T-helper 9 cell (primary cell): Measurements from ENCODE around the gene ZNRF4.

Source experiments
- DNase-seq: peaks from one replicate; pipeline ENCODE4 v3.0.0-alpha.2; 2020

The ZNRF4 gene

GRCh38 chr19:5443723-5444122 lies 11.5 kb upstream of the ZNRF4 start:
- no peak for DNase-seq

GRCh38 chr19:5444431-5444830 lies 10.8 kb upstream of the ZNRF4 start:
- DNase-seq = no peak

GRCh38 chr19:5445071-5445470 lies 10.1 kb upstream of the ZNRF4 start:
- no peak for DNase-seq

GRCh38 chr19:5445561-5446055 lies 9.6 kb upstream of the ZNRF4 start:
- DNase-seq = no peak

- no peak for DNase-seq
Observed at GRCh38 chr19:5447700-5448311, 7.4 kb upstream of the ZNRF4 start.

- no peak for DNase-seq
Observed at GRCh38 chr19:5448374-5448773, 6.8 kb upstream of the ZNRF4 start.

- DNase-seq = no peak
Observed at GRCh38 chr19:5450482-5451126, 4.6 kb upstream of the ZNRF4 start.

GRCh38 chr19:5451494-5451893 lies 3.7 kb upstream of the ZNRF4 start:
- DNase-seq = no peak

- DNase-seq = no peak
Observed at GRCh38 chr19:5452594-5453565, 2.3 kb upstream of the ZNRF4 start.

- DNase-seq = no peak
Observed at GRCh38 chr19:5454743-5455142, 474 bp upstream of the ZNRF4 start.

- no peak for DNase-seq
Observed at GRCh38 chr19:5456130-5456840, 1.1 kb downstream of the ZNRF4 start.

GRCh38 chr19:5456841-5457200 lies 1.6 kb downstream of the ZNRF4 start:
- DNase-seq = no peak

GRCh38 chr19:5457709-5458108 lies 2.5 kb downstream of the ZNRF4 start:
- no peak for DNase-seq

- DNase-seq = no peak
Observed at GRCh38 chr19:5458420-5458819, 3.2 kb downstream of the ZNRF4 start.

GRCh38 chr19:5459360-5459759 lies 4.1 kb downstream of the ZNRF4 start:
- no peak for DNase-seq

GRCh38 chr19:5460748-5461147 lies 5.5 kb downstream of the ZNRF4 start:
- no peak for DNase-seq

GRCh38 chr19:5463959-5464358 lies 8.7 kb downstream of the ZNRF4 start:
- DNase-seq = no peak

- no peak for DNase-seq
Observed at GRCh38 chr19:5466072-5466471, 10.9 kb downstream of the ZNRF4 start.

GRCh38 chr19:5466814-5467291 lies 11.6 kb downstream of the ZNRF4 start:
- DNase-seq = no peak

- no peak for DNase-seq
Observed at GRCh38 chr19:5470264-5470671, 15.1 kb downstream of the ZNRF4 start.

- no peak for DNase-seq
Observed at GRCh38 chr19:5472286-5472685, 17.1 kb downstream of the ZNRF4 start.

- no peak for DNase-seq
Observed at GRCh38 chr19:5473646-5474045, 18.4 kb downstream of the ZNRF4 start.
